ENCODE data around the gene SLC6A13.

- TF ChIP-seq POLR2A (IDR thresholded peaks at IDR 0.05; ENCODE audit: low read depth) = no peak
- TF ChIP-seq CTCF (IDR thresholded peaks at IDR 0.05) = no peak
- no peak for TF ChIP-seq POLR2AphosphoS5 (IDR thresholded peaks at IDR 0.05)
- TF ChIP-seq EP300 (IDR thresholded peaks at IDR 0.05) = no peak
Observed at GRCh38 chr12:208813-209212, 53.8 kb downstream of the SLC6A13 start.
